Neural progenitor cell (in vitro differentiated cells): ENCODE results near the gene NCKAP5. TPM values are rescaled to one million over a fixed set of nuclear protein-coding genes. Genes with fewer than 3 reads are reported as not detected.

Source experiments
- DNase-seq: peaks from one replicate; pipeline ENCODE4 v3.0.0-alpha.2; 2016; ENCODE audit warnings: low spot score
- H2AFZ ChIP-seq: fragments of 200-600 bp; sonication (generic); replicated peaks from 2 replicates; pipeline ENCODE4 v1.6.1; 2016; ENCODE audit warnings: antibody characterized with exemption
- H3F3A ChIP-seq: fragments of 200-600 bp; sonication (generic); 2 replicates; pipeline ENCODE4 v1.6.1; 2016; ENCODE audit warnings: antibody characterized with exemption, low read depth
- H3K27ac ChIP-seq: fragments of 200-600 bp; sonication (generic); 2 replicates; pipeline ENCODE4 v1.5.1; 2016; ENCODE audit warnings: mild to moderate bottlenecking
- H3K27me3 ChIP-seq: fragments of 200-600 bp; sonication (generic); 2 replicates; pipeline ENCODE4 v1.6.1; 2016; ENCODE audit warnings: mild to moderate bottlenecking, moderate library complexity
- H3K36me3 ChIP-seq: fragments of 200-600 bp; sonication (generic); 2 replicates; pipeline ENCODE4 v1.5.1; 2016
- H3K4me1 ChIP-seq: fragments of 200-600 bp; sonication (generic); 2 replicates; pipeline ENCODE4 v1.6.1; 2016; ENCODE audit warnings: mixed run types
- H3K4me2 ChIP-seq: fragments of 200-600 bp; sonication (generic); 2 replicates; pipeline ENCODE4 v1.6.1; 2016
- H3K4me3 ChIP-seq: fragments of 200-600 bp; sonication (generic); 2 replicates; pipeline ENCODE4 v1.5.1; 2016
- H3K79me2 ChIP-seq: fragments of 200-600 bp; sonication (generic); 2 replicates; pipeline ENCODE4 v1.6.1; 2016; ENCODE audit warnings: low read depth
- H3K9ac ChIP-seq: fragments of 200-600 bp; sonication (generic); 2 replicates; pipeline ENCODE4 v1.6.1; 2016
- H3K9me3 ChIP-seq: fragments of 200-600 bp; sonication (generic); 2 replicates; pipeline ENCODE4 v1.5.1; 2016; ENCODE audit warnings: low read depth
- H4K20me1 ChIP-seq: fragments of 200-600 bp; sonication (generic); 2 replicates; pipeline ENCODE4 v1.6.1; 2016; ENCODE audit warnings: low read depth
- H3K27ac Mint-ChIP-seq: 3 replicates; pipeline ENCODE4 v1.8.0; 2021; ENCODE audit warnings: mixed read lengths
- H3K27me3 Mint-ChIP-seq: 2 replicates; pipeline ENCODE4 v1.8.0; 2022; ENCODE audit warnings: low read depth, mild to moderate bottlenecking, inconsistent platforms, moderate library complexity, mixed read lengths; ENCODE audit not compliant: insufficient read depth
- H3K36me3 Mint-ChIP-seq: 3 replicates; pipeline ENCODE4 v1.8.0; 2021; ENCODE audit warnings: mixed read lengths
- H3K4me1 Mint-ChIP-seq: 3 replicates; pipeline ENCODE4 v1.8.0; 2021; ENCODE audit warnings: mixed read lengths
- H3K4me3 Mint-ChIP-seq: 3 replicates; pipeline ENCODE4 v1.8.0; 2021; ENCODE audit warnings: mild to moderate bottlenecking, moderate library complexity, mixed read lengths
- H3K9me3 Mint-ChIP-seq: 3 replicates; pipeline ENCODE4 v1.8.0; 2020; ENCODE audit warnings: mixed read lengths
- CTCF ChIP-seq: fragments of 200-600 bp; sonication (generic); IDR thresholded peaks from 2 replicates; pipeline ENCODE4 v1.5.1; 2017; ENCODE audit warnings: antibody characterized with exemption, mild to moderate bottlenecking
- EZH2 ChIP-seq: fragments of 200-600 bp; sonication (generic); IDR thresholded peaks from 2 replicates; pipeline ENCODE4 v1.6.1; 2017; ENCODE audit warnings: antibody characterized with exemption, mild to moderate bottlenecking, moderate library complexity
- EZH2phosphoT487 ChIP-seq: fragments of 200-600 bp; sonication (generic); IDR thresholded peaks from 2 replicates; pipeline ENCODE4 v1.6.1; 2017; ENCODE audit warnings: antibody characterized with exemption
- total RNA-seq: library from RNA; depleted of rRNA; stranded (reverse); fragments of >200 nt; gene quantifications from 2 replicates; pipeline ENCODE4 v1.2.3, GENCODE V29; 2015; ENCODE audit warnings: low replicate concordance

NCKAP5 gene
- total RNA-seq, 1 donor from 2014 or later = 0.47 TPM

DNA sequence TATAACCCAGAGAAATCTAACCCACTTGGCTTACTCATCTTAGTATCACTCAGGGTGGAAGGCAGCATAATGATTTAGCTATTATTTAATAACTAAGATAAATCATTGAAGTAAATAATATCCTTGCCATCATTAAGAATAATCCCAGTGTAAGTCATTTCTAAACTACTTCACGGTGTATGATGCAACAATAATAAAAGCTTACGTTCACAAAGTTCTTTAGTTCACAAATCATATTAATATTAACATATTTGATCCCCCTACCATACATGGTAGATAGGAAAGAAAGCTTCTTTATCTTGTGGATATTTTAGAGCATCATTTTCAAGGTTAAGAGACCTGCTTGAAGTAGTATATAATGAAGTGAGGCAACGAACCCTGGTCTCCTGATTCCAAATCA is 401.0 kb downstream of the NCKAP5 start:
- no peaks in the 10 kb centered on the region for H3K79me2 ChIP-seq

GRCh38 chr2:133166031-133166430 is 402.2 kb downstream of the NCKAP5 start:
- Histone ChIP-seq H3K4me2 (no peak overlapping the region), H3K27ac (no peak overlapping the region), H3K27me3 (no peaks in the 10 kb centered on the region), H3K4me3 (no peak overlapping the region), H3F3A (no peaks in the 10 kb centered on the region), H2AFZ (no peak overlapping the region), H3K79me2 (no peaks in the 10 kb centered on the region), H3K9me3 (no peaks in the 10 kb centered on the region), H4K20me1 (no peaks in the 10 kb centered on the region), H3K9ac (no peak overlapping the region), H3K4me1 (no peaks in the 10 kb centered on the region), H3K36me3 (no peaks in the 10 kb centered on the region)
- Mint-ChIP-seq H3K9me3 (peaks cover 2% of the 10 kb centered on the region), H3K27ac (no peak overlapping the region), H3K4me1 (peaks cover 12% of the 10 kb centered on the region), H3K36me3 (peaks cover 4% of the 10 kb centered on the region), H3K27me3 (peaks cover 2% of the 10 kb centered on the region), H3K4me3 (no peak overlapping the region)
- no peak for TF ChIP-seq EZH2phosphoT487
- no peak for DNase-seq

More for the DNA sequence above, 401.0 kb downstream of the NCKAP5 start:
- no peak overlapping the region for H3K27ac ChIP-seq
- no peaks in the 10 kb centered on the region for H3K9me3 ChIP-seq
- H3K27ac Mint-ChIP-seq = no peak overlapping the region
- H2AFZ ChIP-seq = no peak overlapping the region
- no peak overlapping the region for H3K4me3 Mint-ChIP-seq
- H3K36me3 Mint-ChIP-seq = peaks cover 2% of the 10 kb centered on the region
- no peaks in the 10 kb centered on the region for H4K20me1 ChIP-seq
- H3K4me3 ChIP-seq = no peak overlapping the region
- H3K27me3 ChIP-seq = no peaks in the 10 kb centered on the region
- peaks cover 16% of the 10 kb centered on the region for H3K4me1 Mint-ChIP-seq
- H3K36me3 ChIP-seq = no peaks in the 10 kb centered on the region
- no peak for TF ChIP-seq EZH2phosphoT487
- no peak for TF ChIP-seq CTCF
- no peak for TF ChIP-seq EZH2
- H3F3A ChIP-seq = no peaks in the 10 kb centered on the region
- peaks cover 2% of the 10 kb centered on the region for H3K27me3 Mint-ChIP-seq
- H3K4me1 ChIP-seq = no peaks in the 10 kb centered on the region
- peaks cover 2% of the 10 kb centered on the region for H3K9me3 Mint-ChIP-seq
- no peak overlapping the region for H3K9ac ChIP-seq
- H3K4me2 ChIP-seq = no peak overlapping the region
- DNase-seq = no peak

GRCh38 chr2:133163111-133163510 is 405.2 kb downstream of the NCKAP5 start:
- H3K4me3 ChIP-seq = no peak overlapping the region
- H3K36me3 ChIP-seq = no peaks in the 10 kb centered on the region
- Mint-ChIP-seq H3K9me3 (peaks cover 5% of the 10 kb centered on the region), H3K27ac (no peak overlapping the region), H3K4me3 (no peak overlapping the region), H3K4me1 (no peaks in the 10 kb centered on the region), H3K36me3 (peaks cover 4% of the 10 kb centered on the region), H3K27me3 (peaks cover 2% of the 10 kb centered on the region)
- TF ChIP-seq CTCF (no peak), EZH2phosphoT487 (no peak), EZH2 (no peak)
- H2AFZ ChIP-seq = no peak overlapping the region
- no peaks in the 10 kb centered on the region for H3K9me3 ChIP-seq
- no peak overlapping the region for H3K4me2 ChIP-seq
- H3K4me1 ChIP-seq = no peaks in the 10 kb centered on the region
- no peaks in the 10 kb centered on the region for H3K27me3 ChIP-seq
- no peak for DNase-seq
- H4K20me1 ChIP-seq = no peaks in the 10 kb centered on the region
- no peaks in the 10 kb centered on the region for H3F3A ChIP-seq
- H3K27ac ChIP-seq = no peak overlapping the region
- H3K79me2 ChIP-seq = no peaks in the 10 kb centered on the region
- H3K9ac ChIP-seq = no peak overlapping the region

DNA sequence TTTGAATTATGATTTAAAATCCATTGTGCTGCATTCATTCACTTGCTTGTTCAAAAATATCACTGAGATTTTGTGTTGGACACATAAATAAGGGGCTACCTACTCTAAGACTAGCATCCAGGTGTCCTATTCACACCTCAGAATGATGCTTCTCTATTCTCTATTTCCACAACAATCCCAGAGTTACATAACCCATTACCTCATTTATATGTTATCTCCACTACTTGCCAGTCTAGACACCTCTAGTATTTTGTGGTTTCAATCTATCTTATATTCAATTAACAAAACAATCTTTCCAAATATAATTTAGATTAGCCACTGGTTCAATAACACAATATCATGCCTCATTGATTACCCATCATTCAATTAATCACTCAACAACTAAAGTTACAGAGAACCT is 409.8 kb downstream of the NCKAP5 start:
- H3K27ac ChIP-seq = no peak overlapping the region
- Mint-ChIP-seq H3K4me3 (no peak overlapping the region), H3K27me3 (peaks cover 6% of the 10 kb centered on the region), H3K36me3 (peaks cover 17% of the 10 kb centered on the region), H3K4me1 (no peaks in the 10 kb centered on the region), H3K9me3 (peaks cover 15% of the 10 kb centered on the region), H3K27ac (no peak overlapping the region)
- no peaks in the 10 kb centered on the region for H3K9me3 ChIP-seq
- H3K4me1 ChIP-seq = no peaks in the 10 kb centered on the region
- H3K4me3 ChIP-seq = no peak overlapping the region
- H3K4me2 ChIP-seq = no peak overlapping the region
- H3K9ac ChIP-seq = no peak overlapping the region
- H4K20me1 ChIP-seq = no peaks in the 10 kb centered on the region
- no peak overlapping the region for H2AFZ ChIP-seq
- TF ChIP-seq EZH2 = no peak
- no peak for TF ChIP-seq CTCF
- TF ChIP-seq EZH2phosphoT487 = no peak
- no peaks in the 10 kb centered on the region for H3K79me2 ChIP-seq
- no peaks in the 10 kb centered on the region for H3K36me3 ChIP-seq
- H3F3A ChIP-seq = no peaks in the 10 kb centered on the region
- no peaks in the 10 kb centered on the region for H3K27me3 ChIP-seq
- no peak for DNase-seq
